Activated T-helper 1 cell treated with anti-CD3 and anti-CD28 coated beads, Interleukin-2, amount 50 U/mL, for 16 hours (primary cell): ENCODE data around the gene MTREX.
A peak's percentile ranks its signal among the peaks of the same experiment; 100 is the strongest.
"Not testable (repeated sequence)": the region's sequence is repeated elsewhere in the genome, so short reads cannot be mapped to it uniquely, and the experiment has no call there.

ENCODE experiments used
- DNase-seq, 2 donors: peaks; one replicate each; pipeline ENCODE4 v3.0.0-alpha.2; 2020; ENCODE audit warnings: low read depth in 1 of 2, low spot score in 1 of 2

Gene MTREX

GRCh38 chr5:55307383-55308253, at the start of gene MTREX, which contains the start of gene DHX29:
TSS of gene MTREX (plus strand) at chr5:55307989. CDS start at chr5:55308014, 25 bp downstream.
TSS of gene DHX29 (minus strand) at chr5:55307694. CDS start at chr5:55307573, 121 bp downstream.
- DNase-seq, result peak; percentile 77 to 80

- no peak for DNase-seq
These were observed 49.5 kb upstream of the MTREX start for GRCh38 chr5:55258339-55258738.

- no peak for DNase-seq
These were observed 31.0 kb upstream of the MTREX start for GRCh38 chr5:55276771-55277170.

GRCh38 chr5:55278778-55279177, 29.0 kb upstream of the MTREX start:
- DNase-seq, result no peak

GRCh38 chr5:55286411-55286933, 21.3 kb upstream of the MTREX start:
- no peak for DNase-seq

- DNase-seq, result no peak
These were observed 18.0 kb upstream of the MTREX start for GRCh38 chr5:55289808-55290207.

GRCh38 chr5:55290991-55291390, 16.8 kb upstream of the MTREX start:
- DNase-seq, result no peak

- no peak for DNase-seq
These were observed 12.9 kb upstream of the MTREX start for GRCh38 chr5:55294935-55295334.

GRCh38 chr5:55300890-55301289, 6.9 kb upstream of the MTREX start:
- no peak for DNase-seq

- no peak for DNase-seq
These were observed 4.5 kb upstream of the MTREX start for GRCh38 chr5:55303238-55303690.

- DNase-seq, result no peak
These were observed 3.2 kb upstream of the MTREX start for GRCh38 chr5:55304584-55304983.

GRCh38 chr5:55305345-55305744, 2.4 kb upstream of the MTREX start:
- DNase-seq, result no peak

- no peak for DNase-seq
These were observed 977 bp upstream of the MTREX start for GRCh38 chr5:55306641-55307382.

- DNase-seq, result no peak
These were observed 556 bp downstream of the MTREX start for GRCh38 chr5:55308254-55308836.

GRCh38 chr5:55313870-55314617, 6.3 kb downstream of the MTREX start:
- no peak for DNase-seq

GRCh38 chr5:55316289-55316688, 8.5 kb downstream of the MTREX start:
- DNase-seq, result no peak

- DNase-seq, result no peak
These were observed 9.0 kb downstream of the MTREX start for GRCh38 chr5:55316837-55317236.

- DNase-seq, result not testable (repeated sequence)
These were observed 10.4 kb downstream of the MTREX start for GRCh38 chr5:55318237-55318636.

- no peak for DNase-seq
These were observed 11.7 kb downstream of the MTREX start for GRCh38 chr5:55319491-55319890.

GRCh38 chr5:55320571-55320970, 12.8 kb downstream of the MTREX start:
- no peak for DNase-seq

GRCh38 chr5:55324006-55324405, 16.2 kb downstream of the MTREX start:
- no peak for DNase-seq
